Neural progenitor cell (in vitro differentiated cells): ENCODE data around the gene PACRG. TPM values are rescaled to one million over a fixed set of nuclear protein-coding genes. Genes with fewer than 3 reads are reported as not detected.

ENCODE experiments used
- DNase-seq: peaks from one replicate; pipeline ENCODE4 v3.0.0-alpha.2; 2016; ENCODE audit warnings: low spot score
- H2AFZ ChIP-seq: fragments of 200-600 bp; sonication (generic); replicated peaks from 2 replicates; pipeline ENCODE4 v1.6.1; 2016; ENCODE audit warnings: antibody characterized with exemption
- H3F3A ChIP-seq: fragments of 200-600 bp; sonication (generic); 2 replicates; pipeline ENCODE4 v1.6.1; 2016; ENCODE audit warnings: antibody characterized with exemption, low read depth
- H3K27ac ChIP-seq: fragments of 200-600 bp; sonication (generic); 2 replicates; pipeline ENCODE4 v1.5.1; 2016; ENCODE audit warnings: mild to moderate bottlenecking
- H3K27me3 ChIP-seq: fragments of 200-600 bp; sonication (generic); 2 replicates; pipeline ENCODE4 v1.6.1; 2016; ENCODE audit warnings: mild to moderate bottlenecking, moderate library complexity
- H3K36me3 ChIP-seq: fragments of 200-600 bp; sonication (generic); 2 replicates; pipeline ENCODE4 v1.5.1; 2016
- H3K4me1 ChIP-seq: fragments of 200-600 bp; sonication (generic); 2 replicates; pipeline ENCODE4 v1.6.1; 2016; ENCODE audit warnings: mixed run types
- H3K4me2 ChIP-seq: fragments of 200-600 bp; sonication (generic); 2 replicates; pipeline ENCODE4 v1.6.1; 2016
- H3K4me3 ChIP-seq: fragments of 200-600 bp; sonication (generic); 2 replicates; pipeline ENCODE4 v1.5.1; 2016
- H3K79me2 ChIP-seq: fragments of 200-600 bp; sonication (generic); 2 replicates; pipeline ENCODE4 v1.6.1; 2016; ENCODE audit warnings: low read depth
- H3K9ac ChIP-seq: fragments of 200-600 bp; sonication (generic); 2 replicates; pipeline ENCODE4 v1.6.1; 2016
- H3K9me3 ChIP-seq: fragments of 200-600 bp; sonication (generic); 2 replicates; pipeline ENCODE4 v1.5.1; 2016; ENCODE audit warnings: low read depth
- H4K20me1 ChIP-seq: fragments of 200-600 bp; sonication (generic); 2 replicates; pipeline ENCODE4 v1.6.1; 2016; ENCODE audit warnings: low read depth
- H3K27ac Mint-ChIP-seq: 3 replicates; pipeline ENCODE4 v1.8.0; 2021; ENCODE audit warnings: mixed read lengths
- H3K27me3 Mint-ChIP-seq: 2 replicates; pipeline ENCODE4 v1.8.0; 2022; ENCODE audit warnings: low read depth, mild to moderate bottlenecking, inconsistent platforms, moderate library complexity, mixed read lengths; ENCODE audit not compliant: insufficient read depth
- H3K36me3 Mint-ChIP-seq: 3 replicates; pipeline ENCODE4 v1.8.0; 2021; ENCODE audit warnings: mixed read lengths
- H3K4me1 Mint-ChIP-seq: 3 replicates; pipeline ENCODE4 v1.8.0; 2021; ENCODE audit warnings: mixed read lengths
- H3K4me3 Mint-ChIP-seq: 3 replicates; pipeline ENCODE4 v1.8.0; 2021; ENCODE audit warnings: mild to moderate bottlenecking, moderate library complexity, mixed read lengths
- H3K9me3 Mint-ChIP-seq: 3 replicates; pipeline ENCODE4 v1.8.0; 2020; ENCODE audit warnings: mixed read lengths
- EZH2 ChIP-seq: fragments of 200-600 bp; sonication (generic); IDR thresholded peaks from 2 replicates; pipeline ENCODE4 v1.6.1; 2017; ENCODE audit warnings: antibody characterized with exemption, mild to moderate bottlenecking, moderate library complexity
- EZH2phosphoT487 ChIP-seq: fragments of 200-600 bp; sonication (generic); IDR thresholded peaks from 2 replicates; pipeline ENCODE4 v1.6.1; 2017; ENCODE audit warnings: antibody characterized with exemption
- total RNA-seq: library from RNA; depleted of rRNA; stranded (reverse); fragments of >200 nt; gene quantifications from 2 replicates; pipeline ENCODE4 v1.2.3, GENCODE V29; 2015; ENCODE audit warnings: low replicate concordance
- TF ChIP-seq, protein P1 (sequence below): fragments of 200-600 bp; sonication (generic); IDR thresholded peaks from 2 replicates; pipeline ENCODE4 v1.5.1; 2017; ENCODE audit warnings: antibody characterized with exemption, mild to moderate bottlenecking

PACRG gene
- total RNA-seq, 1 donor from 2014 or later, result 0.30 TPM

DNA sequence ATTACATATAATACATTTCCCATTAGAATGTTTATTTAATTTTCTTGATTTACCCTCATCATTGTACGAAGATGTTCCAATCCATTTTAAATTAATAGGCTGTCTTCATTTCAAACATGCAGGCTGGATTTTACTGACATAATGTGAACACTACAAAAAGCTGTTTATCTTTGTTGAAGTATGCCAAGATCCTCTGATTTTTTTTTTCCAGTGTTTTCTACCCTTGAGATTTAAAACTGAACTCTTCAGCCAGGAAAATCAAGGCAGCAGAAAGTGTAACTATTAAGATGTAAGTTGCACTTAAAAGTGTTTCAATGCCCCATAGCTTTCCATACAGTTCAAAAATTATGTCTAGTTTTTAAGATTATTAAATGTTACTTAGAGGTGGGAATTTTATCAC lies 43.7 kb upstream of the PACRG start:
- H3K27ac ChIP-seq, result no peak overlapping the region
- no peak overlapping the region for H3K4me3 ChIP-seq
- H3K4me2 ChIP-seq, result no peak overlapping the region
- no peaks in the 10 kb centered on the region for H3K36me3 ChIP-seq
- peaks cover 2% of the 10 kb centered on the region for H3K27me3 Mint-ChIP-seq
- H3K36me3 Mint-ChIP-seq, result no peaks in the 10 kb centered on the region
- H3F3A ChIP-seq, result no peaks in the 10 kb centered on the region
- no peaks in the 10 kb centered on the region for H3K27me3 ChIP-seq
- H3K9me3 ChIP-seq, result no peaks in the 10 kb centered on the region
- no peaks in the 10 kb centered on the region for H3K9me3 Mint-ChIP-seq
- no peaks in the 10 kb centered on the region for H3K79me2 ChIP-seq
- peaks cover 13% of the 10 kb centered on the region for H3K4me1 Mint-ChIP-seq
- no peak for DNase-seq
- H3K4me1 ChIP-seq, result no peaks in the 10 kb centered on the region
- H3K27ac Mint-ChIP-seq, result no peak overlapping the region
- H2AFZ ChIP-seq, result no peak overlapping the region
- H4K20me1 ChIP-seq, result no peaks in the 10 kb centered on the region
- TF ChIP-seq EZH2phosphoT487 (no peak), EZH2 (no peak)
- TF ChIP-seq, protein P1, sequence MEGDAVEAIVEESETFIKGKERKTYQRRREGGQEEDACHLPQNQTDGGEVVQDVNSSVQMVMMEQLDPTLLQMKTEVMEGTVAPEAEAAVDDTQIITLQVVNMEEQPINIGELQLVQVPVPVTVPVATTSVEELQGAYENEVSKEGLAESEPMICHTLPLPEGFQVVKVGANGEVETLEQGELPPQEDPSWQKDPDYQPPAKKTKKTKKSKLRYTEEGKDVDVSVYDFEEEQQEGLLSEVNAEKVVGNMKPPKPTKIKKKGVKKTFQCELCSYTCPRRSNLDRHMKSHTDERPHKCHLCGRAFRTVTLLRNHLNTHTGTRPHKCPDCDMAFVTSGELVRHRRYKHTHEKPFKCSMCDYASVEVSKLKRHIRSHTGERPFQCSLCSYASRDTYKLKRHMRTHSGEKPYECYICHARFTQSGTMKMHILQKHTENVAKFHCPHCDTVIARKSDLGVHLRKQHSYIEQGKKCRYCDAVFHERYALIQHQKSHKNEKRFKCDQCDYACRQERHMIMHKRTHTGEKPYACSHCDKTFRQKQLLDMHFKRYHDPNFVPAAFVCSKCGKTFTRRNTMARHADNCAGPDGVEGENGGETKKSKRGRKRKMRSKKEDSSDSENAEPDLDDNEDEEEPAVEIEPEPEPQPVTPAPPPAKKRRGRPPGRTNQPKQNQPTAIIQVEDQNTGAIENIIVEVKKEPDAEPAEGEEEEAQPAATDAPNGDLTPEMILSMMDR, result no peak
- H3K4me3 Mint-ChIP-seq, result no peak overlapping the region
- no peak overlapping the region for H3K9ac ChIP-seq

DNA sequence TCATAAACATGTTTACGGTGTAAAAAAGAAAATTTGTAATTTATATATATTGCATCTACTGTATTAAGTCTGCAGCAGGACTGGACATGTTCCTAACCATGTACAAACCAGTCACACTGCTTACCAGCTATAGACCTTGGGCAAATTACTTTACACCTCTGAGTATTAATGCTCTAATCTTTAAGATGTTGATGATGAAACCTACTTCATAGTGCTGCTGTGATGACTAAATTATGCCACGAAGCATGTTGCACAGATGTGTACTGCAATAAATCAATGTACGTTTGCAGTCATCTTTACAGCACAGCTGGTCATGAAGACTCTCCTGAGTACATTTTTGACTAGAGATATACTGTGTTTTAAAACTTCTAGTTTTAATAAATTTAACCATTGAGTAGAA lies 42.8 kb upstream of the PACRG start:
- no peaks in the 10 kb centered on the region for H3F3A ChIP-seq
- no peaks in the 10 kb centered on the region for H3K4me1 ChIP-seq
- no peaks in the 10 kb centered on the region for H3K36me3 Mint-ChIP-seq
- H3K79me2 ChIP-seq, result no peaks in the 10 kb centered on the region
- DNase-seq, result no peak
- TF ChIP-seq, protein P1, result no peak
- TF ChIP-seq EZH2 (no peak), EZH2phosphoT487 (no peak)
- no peak overlapping the region for H2AFZ ChIP-seq
- H3K9me3 ChIP-seq, result no peaks in the 10 kb centered on the region
- no peak overlapping the region for H3K4me2 ChIP-seq
- no peaks in the 10 kb centered on the region for H3K36me3 ChIP-seq
- H3K27ac Mint-ChIP-seq, result no peak overlapping the region
- H3K4me3 Mint-ChIP-seq, result no peak overlapping the region
- no peaks in the 10 kb centered on the region for H3K27me3 ChIP-seq
- no peak overlapping the region for H3K4me3 ChIP-seq
- H3K9me3 Mint-ChIP-seq, result no peaks in the 10 kb centered on the region
- no peak overlapping the region for H3K9ac ChIP-seq
- no peaks in the 10 kb centered on the region for H4K20me1 ChIP-seq
- peaks cover 18% of the 10 kb centered on the region for H3K4me1 Mint-ChIP-seq
- no peak overlapping the region for H3K27ac ChIP-seq
- peaks cover 2% of the 10 kb centered on the region for H3K27me3 Mint-ChIP-seq

DNA sequence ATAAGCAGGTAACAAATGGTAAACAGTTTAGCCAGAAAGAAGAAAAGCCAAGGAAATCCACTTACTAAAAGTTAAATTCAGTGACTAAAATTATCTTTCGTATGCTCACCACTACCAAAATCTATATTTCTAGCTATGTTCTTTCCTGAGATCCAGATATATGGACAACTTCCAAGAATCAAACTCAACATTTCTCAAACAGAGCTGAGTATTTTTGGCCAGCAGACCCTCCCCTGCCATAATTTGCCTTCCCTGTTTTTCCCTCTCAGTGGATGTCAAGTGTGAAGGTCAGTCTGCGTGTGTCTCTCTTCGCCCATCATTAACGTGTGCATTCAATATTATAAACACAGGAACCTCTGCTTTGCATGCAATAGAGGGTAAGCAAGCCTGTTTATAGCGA lies 42.2 kb upstream of the PACRG start:
- H3K27me3 ChIP-seq, result no peaks in the 10 kb centered on the region
- H3K27ac ChIP-seq, result no peak overlapping the region
- no peak overlapping the region for H2AFZ ChIP-seq
- H3K9me3 ChIP-seq, result no peaks in the 10 kb centered on the region
- no peak overlapping the region for H3K9ac ChIP-seq
- H3K36me3 Mint-ChIP-seq, result no peaks in the 10 kb centered on the region
- H3K4me2 ChIP-seq, result no peak overlapping the region
- no peak for DNase-seq
- no peaks in the 10 kb centered on the region for H3K79me2 ChIP-seq
- H4K20me1 ChIP-seq, result no peaks in the 10 kb centered on the region
- H3K4me3 ChIP-seq, result no peak overlapping the region
- peaks cover 2% of the 10 kb centered on the region for H3K27me3 Mint-ChIP-seq
- H3K36me3 ChIP-seq, result no peaks in the 10 kb centered on the region
- H3K4me3 Mint-ChIP-seq, result no peak overlapping the region
- H3K9me3 Mint-ChIP-seq, result no peaks in the 10 kb centered on the region
- H3K27ac Mint-ChIP-seq, result no peak overlapping the region
- H3K4me1 ChIP-seq, result no peaks in the 10 kb centered on the region
- peaks cover 18% of the 10 kb centered on the region for H3K4me1 Mint-ChIP-seq
- TF ChIP-seq EZH2, result no peak
- TF ChIP-seq, protein P1, result no peak
- TF ChIP-seq EZH2phosphoT487, result no peak
- no peaks in the 10 kb centered on the region for H3F3A ChIP-seq
